ENCODE results near the gene PDHB.

Gene PDHB

GRCh38 chr3:58434990-58435389 is 1.4 kb upstream of the PDHB start:
- FAIRE-seq, result no peak

- FAIRE-seq, result no peak
These were observed 879 bp upstream of the PDHB start for GRCh38 chr3:58434511-58434910.

- FAIRE-seq, result no peak
These were observed 504 bp upstream of the PDHB start for GRCh38 chr3:58434168-58434504.

- FAIRE-seq, result no peak
These were observed 727 bp downstream of the PDHB start for GRCh38 chr3:58432905-58433304.

GRCh38 chr3:58429657-58430056 is 4.0 kb downstream of the PDHB start:
- FAIRE-seq, result no peak

- FAIRE-seq, result no peak
These were observed 5.8 kb downstream of the PDHB start for GRCh38 chr3:58427661-58428361.

- peak; percentile 9 for FAIRE-seq
These were observed 7.8 kb downstream of the PDHB start for GRCh38 chr3:58425782-58426181.

- no peak for FAIRE-seq
These were observed 9.0 kb downstream of the PDHB start for GRCh38 chr3:58424613-58425012.

GRCh38 chr3:58422756-58423325 is 10.8 kb downstream of the PDHB start:
- no peak for FAIRE-seq

- no peak for FAIRE-seq
These were observed 12.6 kb downstream of the PDHB start for GRCh38 chr3:58421004-58421403.

GRCh38 chr3:58419780-58420507 is 13.7 kb downstream of the PDHB start:
- FAIRE-seq, result no peak

GRCh38 chr3:58418227-58418626 is 15.4 kb downstream of the PDHB start:
- no peak for FAIRE-seq

GRCh38 chr3:58417075-58417474 is 16.6 kb downstream of the PDHB start:
- no peak for FAIRE-seq

GRCh38 chr3:58416191-58416590 is 17.4 kb downstream of the PDHB start:
- FAIRE-seq, result no peak

GRCh38 chr3:58414538-58415197 is 19.0 kb downstream of the PDHB start:
- FAIRE-seq, result peak; percentile 97

GRCh38 chr3:58411851-58412830 is 21.5 kb downstream of the PDHB start:
- FAIRE-seq, result no peak

GRCh38 chr3:58411036-58411435 is 22.6 kb downstream of the PDHB start:
- no peak for FAIRE-seq

GRCh38 chr3:58409663-58410062 is 24.0 kb downstream of the PDHB start:
- FAIRE-seq, result no peak

- no peak for FAIRE-seq
These were observed 24.7 kb downstream of the PDHB start for GRCh38 chr3:58408906-58409305.

- FAIRE-seq, result peak; percentile 82
These were observed 29.2 kb downstream of the PDHB start for GRCh38 chr3:58404396-58404795.

- no peak for FAIRE-seq
These were observed 30.0 kb downstream of the PDHB start for GRCh38 chr3:58403513-58404109.

GRCh38 chr3:58398669-58399333 is 34.8 kb downstream of the PDHB start:
- FAIRE-seq, result no peak

All from islet of Langerhans (tissue), 1 donor.